Thoracic aorta (tissue), 2 donors: ENCODE data around the gene MUC5B. TPM values are rescaled to one million over a fixed set of nuclear protein-coding genes. Genes with fewer than 3 reads are reported as not detected.

Source experiments
- ATAC-seq: fragments of 150-250 bp; one replicate; pipeline ENCODE4 v1.8.0; 2017; ENCODE audit warnings: low read depth; ENCODE audit not compliant: insufficient number of reproducible peaks, low FRiP score
- DNase-seq: peaks from one replicate; pipeline ENCODE4 v3.0.0-alpha.2; 2020; ENCODE audit warnings: low spot score
- H3K27ac ChIP-seq, 2 donors: fragments of 200-600 bp; sonication (generic); 1 replicate in 1 of 2; 2 replicates in 1 of 2; pipeline ENCODE4 v1.5.1; 2016; ENCODE audit warnings: mild to moderate bottlenecking in 2 of 2, moderate library complexity in 2 of 2
- H3K27me3 ChIP-seq: fragments of 200-600 bp; sonication (generic); replicated peaks from 2 replicates; pipeline ENCODE4 v1.6.0; 2016; ENCODE audit warnings: mild to moderate bottlenecking; ENCODE audit not compliant: insufficient read depth
- H3K36me3 ChIP-seq: fragments of 200-600 bp; sonication (generic); one replicate; pipeline ENCODE4 v1.5.1; 2016
- H3K4me1 ChIP-seq, 2 donors: fragments of 200-600 bp; sonication (generic); 1 replicate in 1 of 2; 2 replicates in 1 of 2; pipeline versions ENCODE4 v1.5.1 to v1.6.0; 2016; ENCODE audit warnings: low read depth in 2 of 2, mild to moderate bottlenecking in 1 of 2; ENCODE audit not compliant: control insufficient read depth in 1 of 2
- H3K4me3 ChIP-seq: fragments of 200-600 bp; sonication (generic); 2 replicates; pipeline ENCODE4 v1.5.1; 2016; ENCODE audit warnings: mild to moderate bottlenecking
- H3K9me3 ChIP-seq: fragments of 200-600 bp; sonication (generic); 2 replicates; pipeline ENCODE4 v1.5.1; 2016
- CTCF ChIP-seq: fragments of 200-600 bp; sonication (generic); IDR thresholded peaks from one replicate; pipeline ENCODE4 v1.5.1; 2019; ENCODE audit warnings: antibody characterized with exemption
- total RNA-seq, 2 donors: library from RNA; depleted of rRNA; stranded (reverse); fragments of >200 nt; gene quantifications; one replicate each; pipeline versions ENCODE4 v1.1.0 to v1.2.3, GENCODE V29; 2016

Gene MUC5B
- total RNA-seq, 2 donors from 2014 or later, result not detected

- TF ChIP-seq CTCF, result no peak
- Histone ChIP-seq H3K27ac (no peak overlapping the region), H3K36me3 (no peaks in the 10 kb centered on the region), H3K27me3 (no peaks in the 10 kb centered on the region), H3K9me3 (no peaks in the 10 kb centered on the region), H3K4me1 (peaks cover 32 to 74% of the 10 kb centered on the region in 2 donors), H3K4me3 (no peak overlapping the region)
- ATAC-seq, result no peak
- no peak for DNase-seq
Observed at GRCh38 chr11:1303126-1303821, 80.4 kb downstream of the MUC5B start.

GRCh38 chr11:1303973-1304372 lies 81.1 kb downstream of the MUC5B start:
- TF ChIP-seq CTCF, result no peak
- no peak for ATAC-seq
- Histone ChIP-seq H3K27me3 (no peaks in the 10 kb centered on the region), H3K27ac (peak overlapping the region in 1 of 2 donors; percentile 32), H3K4me3 (no peak overlapping the region), H3K36me3 (no peaks in the 10 kb centered on the region), H3K9me3 (no peaks in the 10 kb centered on the region), H3K4me1 (peaks cover 38 to 73% of the 10 kb centered on the region in 2 donors)
- DNase-seq, result no peak

GRCh38 chr11:1304380-1304779 lies 81.5 kb downstream of the MUC5B start:
- ATAC-seq (no peak), DNase-seq (no peak)
- Histone ChIP-seq H3K4me1 (peaks cover 38 to 69% of the 10 kb centered on the region in 2 donors), H3K9me3 (no peaks in the 10 kb centered on the region), H3K36me3 (no peaks in the 10 kb centered on the region), H3K27ac (peak overlapping the region in 1 of 2 donors; percentile 32), H3K4me3 (no peak overlapping the region), H3K27me3 (no peaks in the 10 kb centered on the region)
- no peak for TF ChIP-seq CTCF

GRCh38 chr11:1305063-1305495 lies 82.2 kb downstream of the MUC5B start:
- Histone ChIP-seq H3K4me3 (no peak overlapping the region), H3K4me1 (peaks cover 32 to 64% of the 10 kb centered on the region in 2 donors), H3K27me3 (no peaks in the 10 kb centered on the region), H3K36me3 (no peaks in the 10 kb centered on the region), H3K9me3 (no peaks in the 10 kb centered on the region), H3K27ac (no peak overlapping the region)
- DNase-seq (no peak), ATAC-seq (no peak)
- TF ChIP-seq CTCF, result no peak

- no peaks in the 10 kb centered on the region for H3K27me3 ChIP-seq
- DNase-seq (no peak), ATAC-seq (no peak)
- TF ChIP-seq CTCF, result no peak
- H3K9me3 ChIP-seq, result no peaks in the 10 kb centered on the region
- no peaks in the 10 kb centered on the region for H3K36me3 ChIP-seq
- H3K4me1 ChIP-seq, result peaks cover 35 to 64% of the 10 kb centered on the region in 2 donors
- no peak overlapping the region for H3K27ac ChIP-seq
- no peak overlapping the region for H3K4me3 ChIP-seq
Observed at GRCh38 chr11:1305501-1306056, 82.7 kb downstream of the MUC5B start.
